NCI-H146 (cell line): ENCODE measurements around the gene SAA1.
"Not testable (repeated sequence)": the region's sequence is repeated elsewhere in the genome, so short reads cannot be mapped to it uniquely, and the experiment has no call there.

Source experiments
- DNase-seq: peaks from one replicate; lab custom pipeline; 2025; lab: John Stamatoyannopoulos, UW

SAA1 gene

GRCh38 chr11:18259259-18259658 is 6.8 kb upstream of the SAA1 start:
- DNase-seq = no peak

- no peak for DNase-seq
These were observed 4.3 kb upstream of the SAA1 start for GRCh38 chr11:18261721-18262120.

GRCh38 chr11:18262681-18263350 is 3.2 kb upstream of the SAA1 start:
- DNase-seq = not testable (repeated sequence)

GRCh38 chr11:18264035-18264434 is 2.0 kb upstream of the SAA1 start:
- no peak for DNase-seq

- no peak for DNase-seq
These were observed 1.1 kb upstream of the SAA1 start for GRCh38 chr11:18264677-18265555.

DNA sequence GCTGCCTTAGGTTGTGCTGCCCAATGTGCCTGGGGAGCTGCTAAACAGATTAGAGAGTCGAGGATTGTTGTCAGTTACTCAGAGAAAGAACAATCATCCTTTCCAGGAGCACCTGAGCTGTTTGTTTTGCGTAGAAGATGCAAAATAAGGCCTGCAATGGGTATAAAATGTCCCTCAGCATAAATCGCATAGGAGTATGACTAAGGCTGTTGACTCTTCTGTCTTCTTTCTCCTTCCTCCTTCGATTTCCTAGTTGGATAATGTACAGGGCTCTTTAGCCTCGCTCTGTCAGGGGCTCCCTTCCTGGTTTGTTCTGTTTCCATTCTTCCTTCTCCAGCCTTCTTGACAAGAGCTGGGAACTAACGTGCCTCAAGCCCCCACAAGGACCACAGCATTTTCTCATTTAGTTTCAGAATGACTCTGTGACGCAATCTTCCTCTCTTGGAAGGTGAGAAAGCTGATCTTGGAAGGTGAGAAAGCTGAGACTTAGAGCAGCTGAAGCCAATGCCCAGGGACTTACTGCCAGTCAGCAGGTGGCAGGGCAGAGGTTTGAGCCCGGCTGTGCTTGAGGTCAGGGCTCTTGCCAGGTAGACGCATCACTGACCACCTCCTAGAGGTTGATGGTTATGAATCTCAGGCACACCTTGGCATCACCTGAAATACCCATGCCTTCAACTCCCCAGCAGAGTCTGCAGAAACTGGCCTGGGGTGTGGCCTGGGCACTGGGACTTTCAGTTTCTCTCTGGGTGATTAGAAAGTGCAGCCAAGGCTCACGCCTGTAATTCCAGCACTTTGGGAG is 1.5 kb downstream of the SAA1 start:
- not testable (repeated sequence) for DNase-seq

- not testable (repeated sequence) for DNase-seq
These were observed 3.2 kb downstream of the SAA1 start for GRCh38 chr11:18269252-18269651.

GRCh38 chr11:18270102-18270501 is 4.0 kb downstream of the SAA1 start:
- DNase-seq = no peak

- no peak for DNase-seq
These were observed 5.1 kb downstream of the SAA1 start for GRCh38 chr11:18271206-18271605.

- no peak for DNase-seq
These were observed 11.7 kb downstream of the SAA1 start for GRCh38 chr11:18277565-18278271.

GRCh38 chr11:18280438-18281045 is 14.5 kb downstream of the SAA1 start:
- no peak for DNase-seq

- no peak for DNase-seq
These were observed 16.6 kb downstream of the SAA1 start for GRCh38 chr11:18282626-18283025.

GRCh38 chr11:18285841-18286240 is 19.8 kb downstream of the SAA1 start:
- no peak for DNase-seq

DNA sequence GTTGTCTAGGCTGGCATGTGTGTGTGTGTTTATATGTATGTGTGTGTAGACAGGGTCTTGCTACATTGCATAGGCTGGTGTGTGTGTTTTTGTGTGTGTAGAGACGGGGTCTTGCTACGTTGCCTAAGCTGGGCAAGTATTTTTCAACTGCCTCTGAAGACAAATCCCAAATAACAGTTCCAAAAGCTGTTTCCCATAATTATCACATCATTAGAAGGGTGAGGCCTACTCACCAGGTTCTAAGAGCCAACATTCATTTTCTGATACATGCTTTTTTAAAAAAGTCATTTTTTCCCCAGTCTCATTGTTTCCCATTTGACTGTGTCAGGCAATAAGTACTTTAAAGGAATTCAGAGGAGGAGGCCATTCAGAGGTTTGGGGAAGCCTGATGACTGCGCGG is 22.8 kb downstream of the SAA1 start:
- DNase-seq = no peak

GRCh38 chr11:18294862-18295261 is 28.8 kb downstream of the SAA1 start:
- no peak for DNase-seq

DNA sequence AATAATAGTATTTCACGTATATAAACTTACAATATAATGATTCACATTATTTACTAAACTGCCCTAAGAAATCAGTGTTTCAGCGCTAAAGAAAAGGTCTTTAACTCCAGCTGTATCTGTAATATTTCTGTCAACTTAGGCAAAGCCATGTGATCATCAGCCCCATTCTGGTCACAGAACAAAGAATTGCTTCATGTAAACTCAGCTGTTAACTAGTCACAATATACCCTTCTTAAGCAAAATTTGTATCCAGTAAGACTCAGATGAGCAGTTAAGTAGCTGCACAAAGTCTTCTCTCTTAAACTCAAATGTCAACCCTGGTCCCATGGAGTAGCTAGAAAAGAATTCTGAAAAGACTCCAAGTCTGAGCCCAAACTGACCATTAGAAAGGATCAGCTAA is 29.3 kb downstream of the SAA1 start:
- no peak for DNase-seq

GRCh38 chr11:18299721-18300120 is 33.7 kb downstream of the SAA1 start:
- no peak for DNase-seq

DNA sequence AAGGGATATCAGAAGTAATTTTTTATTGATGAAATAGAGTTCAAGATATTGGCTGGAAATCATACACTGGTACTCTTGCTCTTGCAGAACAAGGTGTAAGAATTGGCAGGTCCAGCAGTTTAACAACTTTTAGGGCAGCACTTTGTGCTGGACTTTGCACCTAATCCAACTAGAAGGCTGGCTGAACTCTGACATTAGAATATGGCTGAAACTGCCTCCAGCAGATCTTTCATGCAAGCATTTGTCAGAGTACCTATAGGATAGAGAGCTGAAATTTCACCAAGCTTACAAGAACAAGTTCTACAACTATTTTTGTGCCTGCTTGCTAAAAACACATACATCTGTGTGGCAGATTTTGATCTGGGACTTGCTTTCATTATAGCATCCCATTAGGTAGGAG is 38.7 kb downstream of the SAA1 start:
- DNase-seq = no peak

- no peak for DNase-seq
These were observed 41.5 kb downstream of the SAA1 start for GRCh38 chr11:18307461-18308139.

DNA sequence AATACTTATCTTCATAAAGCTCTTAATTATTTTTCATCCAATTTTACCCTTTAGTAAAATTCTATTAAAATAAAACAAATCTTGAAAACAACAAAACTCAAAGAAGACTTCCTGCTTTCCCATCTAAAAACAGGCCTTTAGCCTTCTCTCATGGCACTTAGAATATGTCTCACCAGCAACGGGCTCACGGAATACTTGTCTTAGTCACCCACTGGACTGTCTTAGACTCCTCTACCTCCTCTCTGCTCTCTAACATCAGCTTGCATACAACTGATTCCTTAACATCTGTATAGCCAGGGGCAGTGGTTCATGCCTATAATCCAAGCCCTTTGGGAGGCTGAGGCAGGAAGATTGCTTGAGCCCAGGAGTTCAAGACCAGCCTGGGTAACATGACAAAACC is 42.2 kb downstream of the SAA1 start:
- no peak for DNase-seq

DNA sequence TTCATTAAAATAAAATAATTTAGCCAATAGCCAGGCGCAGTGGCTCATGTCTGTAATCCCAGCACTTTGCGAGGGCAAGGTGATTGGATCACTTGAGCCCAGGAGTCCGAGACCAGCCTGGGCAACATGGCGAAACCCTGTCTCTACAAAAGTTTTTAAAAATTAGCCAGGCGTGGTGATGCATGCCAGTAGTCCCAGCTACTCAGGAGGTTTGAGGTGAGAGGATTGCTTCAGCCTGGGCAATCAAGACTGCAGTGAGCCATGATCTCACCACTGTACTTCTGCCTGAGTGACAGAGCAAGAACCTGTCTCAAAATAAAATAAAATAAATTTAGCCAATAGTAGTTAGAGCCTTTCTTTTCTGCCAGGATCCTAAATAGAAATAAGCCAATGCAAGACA is 43.6 kb downstream of the SAA1 start:
- no peak for DNase-seq
